Muscle of leg (tissue), 16 donors: ENCODE results near the gene FOXE1. TPM values are rescaled to one million over a fixed set of nuclear protein-coding genes. Genes with fewer than 3 reads are reported as not detected.
A peak's percentile ranks its signal among the peaks of the same experiment; 100 is the strongest.

Source experiments
- DNase-seq: peaks from one replicate; pipeline ENCODE4 v3.0.0; 2013
- H3K27ac ChIP-seq: one replicate; pipeline ENCODE4 v1.5.1; 2013; ENCODE audit warnings: mild to moderate bottlenecking, low read length, control low read depth
- H3K27me3 ChIP-seq: one replicate; pipeline ENCODE4 v1.6.1; 2013; ENCODE audit warnings: low read length; ENCODE audit not compliant: control insufficient read depth, insufficient read depth
- H3K36me3 ChIP-seq: one replicate; pipeline ENCODE4 v1.6.1; 2013; ENCODE audit warnings: low read length; ENCODE audit not compliant: control insufficient read depth, insufficient read depth
- H3K4me1 ChIP-seq: one replicate; pipeline ENCODE4 v1.6.1; 2013; ENCODE audit warnings: low read length; ENCODE audit not compliant: control insufficient read depth, insufficient read depth
- H3K4me3 ChIP-seq: one replicate; pipeline ENCODE4 v1.5.1; 2013; ENCODE audit warnings: low read length, control low read depth
- H3K9me3 ChIP-seq: replicated peaks from 2 replicates; pipeline ENCODE4 v1.6.1; 2013; ENCODE audit warnings: low read depth, low read length; ENCODE audit not compliant: control insufficient read depth
- WGBS: methylation state at CpG from one replicate; pipeline ENCODE4 v1.1.5; 2013; ENCODE audit warnings: missing lambda C conversion rate; ENCODE audit not compliant: insufficient coverage; 5-methylcytosine and 5-hydroxymethylcytosine counted together
- long read RNA-seq, 11 donors: transcript quantifications; one replicate each; lab custom pipeline, GENCODE V29; 2026
- polyA plus RNA-seq, 8 donors: library from polyadenylated mRNA; unstranded; fragments of 120-200 nt; gene quantifications; one replicate each; pipeline versions ENCODE4 v1.2.1 to v1.2.3, GENCODE V29; 2013; ENCODE audit warnings: inconsistent platforms in 1 of 8, low replicate concordance in 1 of 8; ENCODE audit not compliant: insufficient read length in 8 of 8, insufficient read depth in 1 of 8
- total RNA-seq: library from RNA; stranded (reverse); fragments of 120-200 nt; gene quantifications from one replicate; pipeline ENCODE4 v1.2.4, GENCODE V29; 2013

Gene FOXE1
- total RNA-seq (not detected), polyA plus RNA-seq (not detected)
- long read RNA-seq, donor 1, result 0 reads
- long read RNA-seq, donor 2, result 0 reads
- long read RNA-seq, donor 3, result 0 reads
- long read RNA-seq, donor 4, result 0 reads
- long read RNA-seq, donor 5, result 0 reads
- long read RNA-seq, donor 6, result 0 reads
- long read RNA-seq, donor 7, result 0 reads
- long read RNA-seq, donor 8, result 0 reads
- long read RNA-seq, donor 9, result 0 reads
- long read RNA-seq, donor 10, result 0 reads
- long read RNA-seq, donor 11, result 0 reads

- H3K4me1 ChIP-seq, result peaks cover 13% of the 10 kb centered on the region
These were observed at the start of gene FOXE1 for GRCh38 chr9:97853056-97853843. Gene FOXE1 (plus strand): TSS chr9:97853226. CDS start chr9:97853915, 689 bp downstream.

GRCh38 chr9:97804059-97804365 lies 49.0 kb upstream of the FOXE1 start:
- no peak for DNase-seq
- Histone ChIP-seq H3K4me3 (no peak overlapping the region), H3K27ac (no peak overlapping the region), H3K36me3 (no peaks in the 10 kb centered on the region), H3K9me3 (no peaks in the 10 kb centered on the region), H3K4me1 (peaks cover 3% of the 10 kb centered on the region), H3K27me3 (peaks cover 39% of the 10 kb centered on the region)
- WGBS, result 68% methylated on average over 4 of the region's 5 CpGs

More at GRCh38 chr9:97853056-97853843, at the start of gene FOXE1:
- no peak for DNase-seq
- under 1% methylated on average over 73 of the region's 83 CpGs for WGBS
- no peak within 1 kb of the TSS for H3K27ac ChIP-seq
- no peaks in the 10 kb centered on the region for H3K9me3 ChIP-seq
- H3K4me3 ChIP-seq, result peak within 1 kb of the TSS; percentile 22
- H3K27me3 ChIP-seq, result peaks cover 87% of the 10 kb centered on the region
- no peaks in the 10 kb centered on the region for H3K36me3 ChIP-seq

- Histone ChIP-seq H3K36me3 (no peaks in the 10 kb centered on the region), H3K27me3 (peaks cover 41% of the 10 kb centered on the region), H3K4me1 (peaks cover 3% of the 10 kb centered on the region), H3K27ac (no peak overlapping the region), H3K9me3 (no peaks in the 10 kb centered on the region), H3K4me3 (no peak overlapping the region)
- DNase-seq, result no peak
- no CpG with 5 or more reads among the region's 2 CpGs for WGBS
These were observed 46.3 kb upstream of the FOXE1 start for GRCh38 chr9:97806721-97807120.

DNA sequence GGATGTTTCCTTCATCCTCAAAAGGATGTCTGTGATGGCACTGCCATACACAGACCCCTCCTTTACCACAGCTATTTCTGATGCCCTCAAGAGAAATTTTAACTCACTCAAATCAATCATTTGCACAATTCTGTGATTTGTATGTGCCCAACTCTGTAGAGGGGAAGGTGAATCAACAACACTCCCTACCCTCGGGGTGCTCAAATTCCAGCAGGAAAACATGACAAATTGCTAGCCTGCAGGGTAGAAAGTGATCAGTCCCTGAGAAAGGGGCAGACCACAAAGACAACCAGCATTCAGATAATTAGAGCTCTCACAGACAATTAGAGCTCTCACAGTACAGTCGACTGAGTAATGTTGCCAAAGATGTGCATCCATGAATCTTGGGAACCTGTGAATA lies 45.3 kb upstream of the FOXE1 start:
- no peak overlapping the region for H3K27ac ChIP-seq
- no CpG with 5 or more reads among the region's 2 CpGs for WGBS

GRCh38 chr9:97808415-97808814 lies 44.6 kb upstream of the FOXE1 start:
- Histone ChIP-seq H3K36me3 (no peaks in the 10 kb centered on the region), H3K4me3 (no peak overlapping the region), H3K27me3 (peaks cover 29% of the 10 kb centered on the region), H3K4me1 (no peaks in the 10 kb centered on the region), H3K27ac (no peak overlapping the region), H3K9me3 (peaks cover 3% of the 10 kb centered on the region)
- DNase-seq, result no peak
- WGBS, result 60% methylated on average over 1 of the region's 5 CpGs

More for the DNA sequence above, 45.3 kb upstream of the FOXE1 start:
- no peaks in the 10 kb centered on the region for H3K36me3 ChIP-seq
- peaks cover 3% of the 10 kb centered on the region for H3K4me1 ChIP-seq
- H3K27me3 ChIP-seq, result peaks cover 33% of the 10 kb centered on the region
- no peak for DNase-seq
- H3K9me3 ChIP-seq, result no peaks in the 10 kb centered on the region
- no peak overlapping the region for H3K4me3 ChIP-seq

DNA sequence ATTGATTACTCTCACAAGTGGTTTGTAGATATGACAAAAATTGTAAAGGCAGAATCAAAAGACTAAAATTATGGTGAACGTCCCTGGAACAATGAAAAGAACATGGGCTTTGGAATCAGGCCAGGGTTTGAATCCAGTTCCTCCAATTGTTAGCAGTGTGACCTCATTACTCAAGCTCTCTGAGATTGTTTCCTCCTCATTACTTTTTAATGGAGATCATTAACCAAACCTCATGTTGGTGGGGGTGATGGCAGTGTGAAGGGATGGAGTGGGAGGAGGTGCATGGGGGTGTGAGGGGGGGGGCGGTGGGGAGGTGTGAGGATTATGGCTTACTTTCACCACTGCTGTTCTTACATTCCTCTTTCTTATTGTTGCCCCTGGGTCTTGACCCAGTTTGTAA lies 44.1 kb upstream of the FOXE1 start:
- Histone ChIP-seq H3K9me3 (peaks cover 3% of the 10 kb centered on the region), H3K27me3 (peaks cover 23% of the 10 kb centered on the region), H3K4me1 (no peaks in the 10 kb centered on the region), H3K27ac (no peak overlapping the region), H3K36me3 (no peaks in the 10 kb centered on the region), H3K4me3 (no peak overlapping the region)
- 20% methylated on average over 1 of the region's 2 CpGs for WGBS
- DNase-seq, result peak; percentile 36

DNA sequence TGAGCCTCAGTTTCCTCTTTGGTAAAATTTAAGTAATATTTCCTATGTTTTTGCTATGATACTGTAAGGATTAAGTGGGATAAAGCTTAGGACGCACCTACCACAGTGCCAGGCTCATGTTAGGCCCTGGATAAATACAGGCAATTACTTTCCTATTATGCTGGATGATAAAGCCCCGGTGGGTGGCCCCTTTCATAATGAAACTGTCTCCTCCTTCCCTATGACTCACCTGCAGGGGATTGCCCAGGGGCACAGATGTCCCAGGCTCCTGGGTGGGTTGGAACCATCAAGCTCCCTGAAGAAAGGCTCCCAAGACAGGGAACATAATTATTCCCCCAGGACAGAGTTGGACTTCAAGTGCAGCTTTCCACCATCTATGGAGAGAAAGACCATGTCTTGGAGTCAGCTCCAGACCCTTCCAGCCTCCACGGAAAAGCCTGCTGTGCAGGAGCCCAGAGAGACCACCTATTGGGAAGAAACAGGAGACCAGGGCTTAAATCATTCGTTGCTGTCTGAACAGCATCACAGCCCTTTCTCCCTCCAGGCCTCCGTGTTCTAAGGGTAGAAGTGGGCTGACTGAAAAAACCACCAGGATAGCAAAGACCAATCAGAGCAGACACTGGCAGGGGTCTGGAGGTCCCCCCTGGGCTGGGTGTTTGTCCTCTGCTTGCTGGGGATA lies 43.2 kb upstream of the FOXE1 start:
- H3K27me3 ChIP-seq, result peaks cover 16% of the 10 kb centered on the region
- no peak for DNase-seq
- no peak overlapping the region for H3K4me3 ChIP-seq
- 48% methylated on average over 3 of the region's 5 CpGs for WGBS
- H3K9me3 ChIP-seq, result peaks cover 3% of the 10 kb centered on the region
- no peak overlapping the region for H3K27ac ChIP-seq
- H3K36me3 ChIP-seq, result no peaks in the 10 kb centered on the region
- no peaks in the 10 kb centered on the region for H3K4me1 ChIP-seq

- H3K4me3 ChIP-seq, result no peak overlapping the region
- peaks cover 3% of the 10 kb centered on the region for H3K9me3 ChIP-seq
- peaks cover 8% of the 10 kb centered on the region for H3K27me3 ChIP-seq
- 91% methylated on average over 4 of the region's 7 CpGs for WGBS
- no peak overlapping the region for H3K27ac ChIP-seq
- H3K36me3 ChIP-seq, result no peaks in the 10 kb centered on the region
- H3K4me1 ChIP-seq, result no peaks in the 10 kb centered on the region
- DNase-seq, result no peak
These were observed 41.3 kb upstream of the FOXE1 start for GRCh38 chr9:97811533-97812246.

GRCh38 chr9:97812247-97812543 lies 40.8 kb upstream of the FOXE1 start:
- peaks cover 3% of the 10 kb centered on the region for H3K9me3 ChIP-seq
- no peak for DNase-seq
- no CpG with 5 or more reads among the region's 2 CpGs for WGBS
- no peak overlapping the region for H3K27ac ChIP-seq
- H3K4me1 ChIP-seq, result no peaks in the 10 kb centered on the region
- no peak overlapping the region for H3K4me3 ChIP-seq
- no peaks in the 10 kb centered on the region for H3K36me3 ChIP-seq
- peaks cover 8% of the 10 kb centered on the region for H3K27me3 ChIP-seq

DNA sequence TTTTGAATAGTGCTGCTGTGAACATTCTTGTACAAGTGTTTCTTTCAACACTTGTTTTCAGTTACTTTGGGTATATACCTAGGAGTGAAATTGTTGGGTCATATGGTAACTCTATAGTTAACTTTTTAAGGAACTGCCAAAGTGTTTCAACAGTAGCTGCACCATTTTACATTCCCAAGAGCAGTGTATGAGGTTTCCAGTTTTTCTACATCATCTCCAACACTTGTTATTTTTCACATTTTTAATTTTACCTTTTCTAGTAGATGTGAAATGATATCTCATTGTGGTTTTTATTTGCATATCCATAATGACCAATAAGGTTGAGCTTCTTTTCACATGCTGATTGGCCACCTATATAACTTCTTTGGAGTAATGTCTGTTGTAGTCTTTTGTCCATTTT lies 40.0 kb upstream of the FOXE1 start:
- no peak for DNase-seq
- peaks cover 11% of the 10 kb centered on the region for H3K27me3 ChIP-seq
- H3K36me3 ChIP-seq, result no peaks in the 10 kb centered on the region
- H3K4me3 ChIP-seq, result no peak overlapping the region
- peaks cover 3% of the 10 kb centered on the region for H3K9me3 ChIP-seq
- no peaks in the 10 kb centered on the region for H3K4me1 ChIP-seq
- H3K27ac ChIP-seq, result no peak overlapping the region
